LoVo (cell line): ENCODE measurements around the gene ADH5.
"Not testable (repeated sequence)": the region's sequence is repeated elsewhere in the genome, so short reads cannot be mapped to it uniquely, and the experiment has no call there.

Experiments used
- DNase-seq: peaks from one replicate; pipeline ENCODE4 v3.0.0-alpha.2; 2016; ENCODE audit warnings: low spot score

ADH5 gene

DNA sequence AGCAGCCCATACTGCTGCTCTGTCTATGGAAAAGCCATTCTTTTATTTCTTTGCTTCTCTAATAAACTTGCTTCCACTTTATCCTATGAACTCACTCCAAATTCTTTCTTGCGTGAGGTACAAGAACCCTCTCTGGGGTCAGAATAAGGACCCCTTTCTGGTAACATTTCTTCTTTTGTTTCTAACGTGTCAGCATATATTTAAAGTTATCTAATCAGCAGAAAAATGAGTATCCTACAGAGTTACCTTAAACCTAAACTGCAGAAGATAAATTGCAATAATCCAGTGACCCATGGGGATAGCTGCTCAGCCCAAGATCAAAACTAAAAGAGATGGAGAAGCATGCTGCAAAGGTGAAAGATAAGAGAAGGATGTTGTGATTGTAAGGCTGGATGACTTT lies 4.0 kb downstream of the ADH5 start:
- DNase-seq = no peak

DNA sequence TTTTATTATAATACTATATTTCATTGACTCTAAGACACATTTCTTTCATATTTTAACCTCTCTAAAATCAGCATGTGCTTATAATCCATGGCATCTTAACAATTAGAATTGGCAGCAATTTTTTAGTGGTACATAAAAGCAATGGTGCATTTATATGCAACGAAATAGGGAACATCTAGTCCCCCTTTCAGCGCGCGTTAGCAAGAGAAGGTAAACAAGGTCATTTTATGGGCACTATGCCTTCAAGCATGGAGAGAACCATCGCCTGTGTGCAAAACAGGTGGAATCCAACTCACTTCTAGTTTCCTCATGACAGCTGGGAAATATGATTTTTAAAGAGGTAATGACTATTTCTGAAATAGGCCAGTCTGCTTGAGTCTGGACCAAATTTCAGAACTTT lies 6.4 kb downstream of the ADH5 start:
- DNase-seq = no peak

DNA sequence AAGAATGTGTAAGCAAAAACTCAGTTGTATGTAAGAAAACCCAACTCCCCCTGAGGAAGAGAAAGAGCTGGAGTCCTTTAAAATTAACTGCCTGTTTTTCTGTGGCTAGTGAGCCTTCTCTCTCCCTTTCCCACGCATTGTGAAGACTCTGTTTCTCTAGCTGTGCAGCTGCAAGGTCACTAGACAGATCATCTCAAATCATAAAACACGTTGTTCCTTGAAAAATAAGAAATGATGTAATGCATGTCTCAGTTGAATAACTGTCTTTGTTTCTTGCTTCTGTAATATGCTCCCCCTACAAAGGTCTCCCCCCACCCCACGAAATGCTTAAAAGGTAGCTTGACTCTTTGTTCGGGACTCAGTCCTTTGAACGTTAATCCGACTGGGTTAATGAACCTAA lies 7.7 kb downstream of the ADH5 start:
- not testable (repeated sequence) for DNase-seq

DNA sequence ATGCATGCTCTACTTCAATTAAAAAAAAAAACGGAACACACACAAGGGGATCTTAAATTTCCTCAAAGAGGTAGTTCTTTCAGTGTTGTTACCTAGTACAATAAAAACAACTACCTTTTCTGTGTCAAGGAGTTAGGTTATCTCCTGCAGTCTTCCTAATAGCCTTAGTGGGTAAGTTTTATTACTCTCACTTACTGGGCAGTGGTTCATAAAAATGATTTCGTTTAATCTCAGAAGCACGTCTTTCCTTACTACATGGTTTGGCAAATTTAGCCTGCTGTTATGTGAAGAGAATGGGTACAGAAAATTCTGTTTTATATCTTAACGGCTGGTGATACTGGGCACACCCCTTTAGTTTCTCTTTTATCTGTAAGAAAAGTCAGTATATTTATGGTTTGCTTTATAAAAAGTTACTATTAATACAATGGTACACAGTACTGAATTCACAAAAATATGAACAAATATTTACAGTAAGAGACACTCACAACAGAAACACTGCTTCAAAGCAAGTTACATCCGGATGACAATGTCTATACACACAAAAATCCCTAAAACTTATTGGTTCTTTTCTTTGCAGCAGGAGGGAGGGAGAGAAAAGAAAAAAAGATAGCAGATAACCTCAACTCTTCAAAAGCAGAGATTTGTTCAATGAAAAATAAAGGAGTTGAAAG lies 8.8 kb downstream of the ADH5 start:
- no peak for DNase-seq

DNA sequence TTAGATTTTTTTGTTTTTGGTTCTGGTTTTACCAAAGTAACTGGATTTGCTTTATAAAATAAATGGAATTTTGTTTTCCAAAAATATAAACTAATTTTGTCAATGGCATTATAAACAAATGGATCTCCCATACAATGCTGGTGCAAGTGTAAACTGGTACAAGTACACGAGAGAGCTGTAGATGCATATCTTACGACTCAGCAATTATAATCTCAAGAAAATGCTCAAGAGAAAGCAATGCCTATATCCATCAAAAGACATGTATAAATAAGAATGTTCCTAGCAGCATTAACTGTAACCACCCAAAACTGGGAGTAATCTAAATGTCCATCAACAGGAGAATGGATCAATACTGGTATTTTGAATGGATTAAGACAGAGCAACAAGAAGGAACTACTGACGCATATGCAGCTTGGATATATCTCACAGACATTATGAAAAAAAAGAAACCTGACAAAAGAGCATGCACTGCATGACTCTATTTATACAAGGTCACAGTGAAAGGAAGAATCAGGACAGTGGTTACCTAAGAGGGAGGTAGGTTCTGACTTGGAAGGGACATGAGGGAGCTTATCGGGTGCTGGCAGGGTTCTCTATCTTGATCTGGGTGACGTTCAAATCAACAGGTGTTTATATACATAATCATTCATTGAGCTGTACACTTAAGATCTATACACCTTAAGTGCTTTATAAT lies 9.5 kb downstream of the ADH5 start:
- DNase-seq = no peak

DNA sequence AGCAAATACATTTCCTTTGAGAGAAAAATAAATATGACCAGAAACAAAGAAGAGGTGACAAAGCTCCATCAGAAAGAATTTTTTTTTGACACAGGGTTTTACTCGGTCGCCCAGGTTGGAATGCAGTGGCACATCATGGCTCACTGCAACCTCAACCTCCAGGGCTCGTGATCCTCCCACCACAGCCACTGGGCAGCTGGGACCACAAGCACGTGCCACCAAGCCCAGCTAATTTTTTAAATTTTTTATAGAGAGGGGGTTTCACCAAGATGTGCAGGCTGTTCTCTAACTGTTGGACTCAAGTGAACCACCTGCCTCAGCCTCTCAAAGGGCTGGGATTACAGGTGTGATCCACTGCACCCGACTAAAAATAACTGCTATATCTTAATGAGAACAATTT lies 10.3 kb downstream of the ADH5 start:
- DNase-seq = no peak

DNA sequence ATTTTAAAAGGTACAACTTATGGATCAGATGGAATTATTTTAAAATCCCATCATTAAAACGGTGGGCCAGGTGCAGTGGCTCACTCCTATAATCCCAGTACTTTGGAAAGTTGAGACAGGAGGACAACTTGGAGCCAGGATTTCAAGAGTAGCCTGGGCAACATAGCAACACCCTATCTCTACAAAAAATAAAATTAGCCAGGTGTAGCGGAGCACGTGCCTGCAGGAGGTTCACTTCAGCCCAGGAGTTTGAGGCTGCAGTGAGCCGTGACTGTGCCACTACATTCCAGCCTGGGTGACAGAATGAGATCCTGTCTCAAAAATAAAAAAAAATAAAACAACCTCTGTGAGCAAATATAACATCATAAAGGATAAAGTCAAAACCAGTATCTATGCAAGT lies 11.4 kb downstream of the ADH5 start:
- DNase-seq = no peak

DNA sequence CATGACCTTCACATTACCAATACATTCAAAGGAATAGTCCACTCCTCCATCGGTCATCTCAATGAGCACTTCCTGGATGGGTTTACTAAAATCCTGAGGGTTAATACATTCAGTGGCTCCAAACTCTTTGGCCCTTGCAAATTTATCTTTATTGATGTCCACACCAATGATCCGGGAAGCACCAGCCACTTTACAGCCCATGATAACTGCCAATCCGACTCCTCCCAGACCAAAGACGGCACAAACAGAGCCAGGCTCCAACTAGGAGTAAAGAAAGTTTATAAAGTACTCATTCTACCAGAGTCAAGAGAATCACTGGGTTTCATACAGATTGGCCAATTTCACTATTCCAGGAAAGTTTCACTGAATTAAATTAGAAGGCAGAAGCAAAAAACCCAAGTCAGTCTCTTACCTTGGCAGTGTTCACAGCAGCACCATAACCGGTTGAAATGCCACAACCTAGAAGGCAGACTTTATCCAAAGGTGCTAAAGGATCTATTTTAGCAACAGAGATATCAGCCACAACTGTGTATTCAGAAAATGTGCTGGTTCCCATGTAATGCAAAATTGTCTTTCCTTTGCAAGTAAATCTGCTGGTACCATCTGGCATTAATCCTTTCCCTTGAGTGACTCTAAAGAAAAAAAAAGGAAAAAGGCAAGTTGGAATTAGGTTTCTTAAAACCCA lies 12.2 kb downstream of the ADH5 start:
- DNase-seq = no peak

DNA sequence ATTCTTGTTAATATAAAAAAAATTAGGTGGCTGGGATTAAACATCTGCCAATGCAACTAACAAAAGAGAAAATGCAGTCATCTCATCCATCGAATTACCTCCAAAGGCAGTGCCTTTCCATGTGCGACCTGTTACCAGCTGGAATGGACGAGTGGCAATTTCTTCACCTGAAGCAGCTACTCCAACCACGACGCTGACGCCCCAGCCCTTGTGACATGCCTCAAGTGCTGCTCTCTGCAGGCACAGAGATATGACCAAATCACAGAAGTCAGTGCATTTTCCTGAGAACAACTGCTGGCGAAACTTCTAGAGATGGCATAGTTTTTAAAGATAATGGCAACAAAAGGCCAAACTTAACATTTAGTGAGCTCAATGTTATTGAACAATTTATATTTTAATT lies 13.8 kb downstream of the ADH5 start:
- no peak for DNase-seq

DNA sequence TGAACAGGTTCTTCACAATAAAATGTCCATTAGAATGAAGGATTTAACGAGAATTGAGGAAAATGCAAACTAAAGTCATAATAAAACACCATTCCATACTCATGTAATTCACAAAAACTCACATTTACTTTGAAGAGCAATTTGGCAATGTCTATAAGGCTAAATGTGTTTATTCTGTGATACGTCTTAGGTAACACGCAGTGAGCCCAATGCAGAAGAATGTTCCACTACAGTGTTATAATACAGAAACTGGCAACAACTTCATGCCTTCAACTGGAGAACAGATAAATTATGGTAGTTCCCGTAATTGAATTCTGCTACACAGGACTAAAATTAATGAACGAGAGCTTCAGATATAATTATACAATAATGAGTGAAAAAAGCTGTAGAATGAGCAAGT lies 17.4 kb downstream of the ADH5 start:
- no peak for DNase-seq

DNA sequence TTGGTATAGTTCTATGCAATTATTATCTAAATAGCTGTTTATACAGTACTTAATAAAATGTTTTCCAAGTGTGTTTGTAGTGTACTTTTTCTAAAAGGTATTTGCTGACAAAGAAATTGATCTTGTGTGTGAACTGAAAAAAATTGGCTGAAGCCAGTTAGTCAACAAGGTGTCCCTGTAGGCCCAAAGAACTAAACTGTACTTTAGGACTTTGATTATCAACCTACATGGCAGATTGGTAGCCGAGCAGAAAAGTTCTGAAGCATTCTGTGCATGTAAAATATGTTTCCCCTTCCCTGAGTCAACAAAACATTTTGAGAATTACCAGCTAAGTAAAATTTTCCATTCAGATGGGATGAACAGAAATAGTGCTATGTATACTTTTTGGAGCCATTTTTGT lies 21.0 kb downstream of the ADH5 start:
- DNase-seq = no peak

DNA sequence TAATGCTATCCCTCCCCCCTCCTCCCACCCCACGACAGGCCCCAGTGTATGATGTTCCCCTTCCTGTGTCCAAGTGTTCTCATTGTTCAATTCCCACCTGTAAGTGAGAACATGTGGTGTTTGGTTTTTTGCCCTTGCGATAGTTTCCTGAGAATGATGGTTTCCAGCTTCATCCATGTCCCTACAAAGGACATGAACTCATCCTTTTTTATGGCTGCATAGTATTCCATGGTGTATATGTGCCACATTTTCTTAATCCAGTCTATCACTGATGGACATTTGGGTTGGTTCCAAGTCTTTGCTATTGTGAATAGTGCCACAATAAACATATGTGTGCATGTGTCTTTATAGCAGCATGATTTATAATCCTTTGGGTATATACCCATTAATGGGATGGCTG lies 23.1 kb downstream of the ADH5 start:
- DNase-seq = not testable (repeated sequence)

DNA sequence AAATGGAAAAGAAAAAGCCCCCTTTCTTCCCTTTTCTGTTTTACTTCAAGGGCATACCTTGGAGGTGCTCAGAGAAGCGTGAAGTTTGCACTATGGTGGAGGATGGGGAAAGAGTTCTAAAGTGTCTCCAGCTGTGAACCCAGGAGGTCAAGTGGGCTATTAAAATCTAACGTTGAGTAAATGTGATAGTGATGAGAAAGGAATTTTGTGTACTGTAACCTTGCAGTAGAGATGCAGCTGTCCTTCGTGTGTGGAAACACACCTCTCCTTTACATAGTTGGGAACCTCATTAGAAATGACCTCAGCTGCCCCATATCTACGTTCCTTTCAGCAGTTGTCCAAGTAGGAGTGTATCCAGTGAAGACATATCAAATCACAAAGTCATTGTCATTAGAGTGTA lies 26.5 kb downstream of the ADH5 start:
- DNase-seq = no peak

DNA sequence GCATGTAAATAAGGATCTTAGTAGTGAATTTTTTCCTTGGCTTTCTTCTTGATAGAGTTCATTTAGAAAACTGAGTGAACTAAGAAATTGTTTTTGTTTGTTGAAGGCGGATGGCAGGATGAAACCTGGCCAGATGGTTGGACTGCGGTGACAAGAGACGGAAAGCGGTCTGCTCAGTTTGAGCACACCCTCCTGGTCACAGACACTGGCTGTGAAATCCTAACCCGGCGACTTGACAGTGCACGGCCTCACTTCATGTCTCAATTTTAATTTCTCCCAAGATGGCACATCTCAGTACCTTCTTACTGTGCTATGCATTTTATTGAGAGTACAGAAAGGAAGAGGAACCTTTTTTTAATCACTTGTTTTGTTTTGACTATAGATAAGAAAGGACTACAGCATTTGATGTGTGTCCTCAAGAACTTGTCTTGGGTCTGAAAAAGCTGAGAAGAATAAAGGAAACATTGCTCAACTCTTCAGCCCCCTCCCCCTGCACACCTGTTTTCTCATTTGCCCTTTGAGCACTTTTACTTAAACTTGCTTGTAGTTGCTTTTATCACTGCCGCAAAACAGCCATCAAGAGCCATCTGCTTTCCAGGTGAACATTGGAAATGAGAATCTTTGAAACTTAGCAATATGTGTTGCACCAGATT lies 27.4 kb downstream of the ADH5 start:
- DNase-seq = no peak

DNA sequence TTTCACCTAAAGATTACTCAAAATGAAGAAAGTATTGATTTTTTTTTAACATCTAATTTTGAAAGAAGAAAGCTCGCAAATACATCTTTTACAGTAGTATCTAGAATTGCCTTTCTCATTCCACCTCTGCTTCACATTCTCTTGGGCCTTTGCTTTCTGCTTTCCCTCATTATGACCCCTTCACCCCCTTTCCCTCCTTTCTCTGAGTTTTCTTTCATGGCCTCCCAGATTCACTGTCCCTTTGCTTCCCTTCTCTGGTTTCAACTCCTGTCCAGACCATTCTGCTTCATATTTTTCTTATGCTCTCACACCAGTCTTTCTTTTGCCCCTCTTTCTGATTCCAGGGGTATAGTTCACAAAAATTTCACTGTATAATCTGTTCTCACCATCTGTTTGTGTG lies 29.0 kb downstream of the ADH5 start:
- no peak for DNase-seq

DNA sequence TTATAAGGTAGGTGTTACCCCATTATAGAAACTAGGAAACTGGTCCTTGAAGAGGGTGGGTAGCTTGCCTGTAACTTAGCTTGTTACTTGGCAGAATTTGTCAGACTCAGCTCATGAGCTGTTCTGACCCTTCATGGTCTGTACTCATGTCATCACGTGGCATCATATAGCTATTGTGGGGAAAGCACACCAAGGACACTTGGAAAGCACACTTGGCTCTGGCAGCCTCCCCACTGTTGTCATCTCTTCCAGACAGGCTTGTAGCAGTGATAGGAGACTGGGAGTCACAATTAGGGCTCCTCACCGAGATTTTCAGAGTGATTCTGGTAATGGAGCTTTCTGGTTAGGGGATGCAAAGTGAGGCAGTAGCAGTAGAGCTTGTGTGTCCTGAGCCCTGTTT lies 30.4 kb downstream of the ADH5 start:
- DNase-seq = no peak

DNA sequence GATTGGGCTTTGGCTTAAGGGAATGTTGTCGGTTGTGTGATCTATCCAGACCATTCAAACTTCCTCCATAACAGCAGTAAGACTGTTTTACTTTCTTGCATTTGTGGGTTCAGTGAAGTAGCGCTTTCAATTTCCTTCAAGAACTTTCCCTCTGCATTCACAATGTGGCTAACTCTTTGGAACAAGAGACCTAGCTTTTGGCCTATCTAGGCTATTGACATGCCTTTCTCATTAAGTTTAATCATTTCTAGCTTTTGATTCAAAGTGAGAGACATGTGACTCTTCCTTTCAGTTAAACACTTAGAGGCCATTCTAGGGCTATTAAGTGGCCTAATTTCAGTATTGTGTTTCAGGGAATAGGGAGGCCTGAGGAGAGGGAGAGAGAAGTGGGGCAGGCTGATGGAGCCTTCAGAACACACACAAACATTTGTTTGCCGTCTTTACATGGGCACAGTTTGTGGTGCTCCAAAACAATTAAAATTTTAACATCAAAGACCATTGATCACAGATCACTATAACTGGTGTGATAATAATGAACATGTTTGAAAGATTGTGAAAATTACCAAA lies 34.1 kb downstream of the ADH5 start:
- no peak for DNase-seq

DNA sequence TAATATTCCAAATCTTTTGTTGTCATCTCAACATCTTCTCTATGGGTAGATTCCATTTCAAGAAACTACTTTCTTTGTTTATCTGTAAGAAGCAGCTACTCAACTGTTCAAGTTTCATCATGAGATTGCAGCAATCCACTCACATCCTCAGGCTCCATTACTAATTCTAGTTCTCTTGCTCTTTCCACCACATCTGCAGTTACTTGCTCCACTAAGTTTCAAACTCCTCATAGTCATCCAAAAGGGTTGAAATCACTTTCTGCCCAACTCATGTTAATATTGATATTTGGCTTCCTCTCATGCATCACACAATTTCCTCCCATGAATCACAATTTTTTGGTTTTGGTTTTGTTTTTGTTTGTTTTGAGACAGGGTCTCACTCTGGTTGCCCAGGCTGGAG lies 35.7 kb downstream of the ADH5 start:
- DNase-seq = no peak

DNA sequence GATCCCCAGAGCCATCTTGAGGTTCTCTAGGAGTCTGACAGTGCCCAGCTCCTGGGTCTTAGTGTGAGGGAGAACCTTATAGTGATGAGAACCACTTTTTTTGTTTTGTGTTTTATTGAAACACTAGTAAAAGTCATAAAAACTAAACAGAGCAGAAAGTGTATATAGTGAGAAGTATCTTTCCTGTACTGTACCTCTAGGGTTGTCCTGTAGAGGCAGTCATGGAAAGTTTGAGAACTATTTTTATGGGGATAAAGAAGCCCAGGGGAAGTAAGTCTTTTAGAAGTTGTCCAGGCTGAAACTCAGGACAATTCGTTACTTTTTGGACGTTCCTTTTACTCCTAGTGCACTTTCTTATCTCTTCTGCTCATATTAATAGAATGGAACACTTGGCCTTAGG lies 40.9 kb downstream of the ADH5 start:
- no peak for DNase-seq

DNA sequence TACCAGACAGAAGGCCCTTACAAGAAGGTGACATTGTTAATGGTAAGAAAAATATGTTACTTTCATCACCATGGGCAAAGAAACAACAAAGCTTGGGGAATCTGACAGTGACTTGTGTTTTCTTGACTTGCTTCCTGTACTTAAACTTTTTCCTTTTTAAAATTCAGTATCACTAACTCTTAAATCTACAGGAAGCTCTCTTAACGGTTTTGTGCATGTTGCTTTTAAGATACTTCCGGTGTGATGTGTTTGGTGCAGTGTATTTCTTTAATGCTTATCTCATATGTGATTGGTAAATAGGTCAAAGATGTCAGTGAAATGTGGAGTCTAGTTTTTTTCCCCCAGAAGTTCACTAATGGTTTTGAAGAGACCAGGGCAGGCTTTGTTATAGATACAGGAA lies 45.2 kb downstream of the ADH5 start:
- no peak for DNase-seq

DNA sequence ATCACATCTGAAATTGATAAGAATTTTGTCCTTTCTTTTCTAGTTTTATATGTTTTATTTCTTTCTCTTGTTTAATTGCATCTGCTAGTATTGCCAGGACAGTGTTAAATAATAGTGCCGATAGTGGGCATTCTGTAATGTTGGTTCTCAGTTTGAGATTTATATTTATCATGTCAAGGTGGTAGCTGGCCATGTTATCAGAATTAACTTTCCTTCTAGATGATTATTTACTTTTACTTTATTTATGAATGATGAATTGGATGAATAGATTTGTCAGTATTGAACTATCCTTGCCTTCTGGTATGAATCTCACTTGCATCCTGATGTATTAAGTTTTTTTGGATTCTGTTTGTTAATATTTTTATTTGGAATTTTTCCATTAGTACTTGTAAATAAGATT lies 50.4 kb downstream of the ADH5 start:
- DNase-seq = no peak

DNA sequence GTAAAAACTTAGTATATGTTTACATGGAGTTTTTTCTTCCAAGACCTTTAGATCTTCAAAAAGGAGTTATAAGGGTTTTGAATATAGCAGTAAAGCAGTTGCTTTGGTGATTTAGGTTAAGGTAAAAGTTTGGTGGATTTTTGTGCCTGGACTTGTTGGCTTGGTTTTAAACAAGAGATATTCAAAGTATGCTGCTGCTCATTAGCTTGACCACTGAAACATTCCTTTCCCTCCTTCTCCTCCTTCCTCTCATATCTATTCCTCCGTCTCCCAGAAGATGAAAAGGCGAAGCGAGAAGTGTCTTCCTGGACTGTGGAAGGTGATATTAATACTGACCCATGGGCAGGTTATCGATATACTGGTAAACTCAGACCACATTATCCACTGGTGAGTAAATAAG lies 54.6 kb downstream of the ADH5 start:
- no peak for DNase-seq

DNA sequence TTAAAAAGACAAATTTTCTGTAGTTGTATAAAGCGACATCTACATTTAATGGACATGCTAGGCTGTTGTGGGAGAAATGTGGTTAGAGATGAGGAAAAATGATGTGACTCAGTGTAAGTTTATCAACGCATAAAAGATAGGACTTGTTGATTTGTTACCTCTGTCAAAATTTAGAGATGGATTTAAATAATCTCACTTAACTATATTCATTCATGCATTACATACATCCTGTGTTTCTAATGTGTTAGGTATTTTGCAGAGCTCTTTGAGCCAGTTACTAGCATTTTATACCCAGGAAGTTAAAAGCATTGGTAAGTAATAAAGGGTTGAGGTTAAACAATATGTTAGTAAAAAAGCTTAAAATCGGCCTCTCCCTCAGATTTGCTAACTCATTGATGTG lies 58.7 kb downstream of the ADH5 start:
- DNase-seq = no peak
